Brain microvascular endothelial cell (primary cell): Measurements from ENCODE around the gene UGP2.

Experiments used
- DNase-seq: peaks from one replicate; pipeline ENCODE4 v3.0.0-alpha.2; 2020
- H3K27ac ChIP-seq: fragments of 250-450 bp; sonication (Bioruptor Pico); 2 replicates; pipeline ENCODE4 v1.5.1; 2020; ENCODE audit warnings: mild to moderate bottlenecking, moderate library complexity
- H3K27me3 ChIP-seq: fragments of 250-450 bp; sonication (Bioruptor Pico); replicated peaks from 2 replicates; pipeline ENCODE4 v1.5.1; 2020; ENCODE audit warnings: mild to moderate bottlenecking
- H3K36me3 ChIP-seq: fragments of 250-450 bp; sonication (Bioruptor Pico); replicated peaks from 2 replicates; pipeline ENCODE4 v1.5.1; 2020; ENCODE audit warnings: mild to moderate bottlenecking
- H3K4me3 ChIP-seq: 2 replicates; pipeline ENCODE4 v1.5.1; 2011; ENCODE audit warnings: low read depth, mild to moderate bottlenecking, control low read depth, low read length, moderate library complexity
- in situ Hi-C: cut with HindIII; loops from 2 replicates; pipeline ENCODE4 v1.10.0; 2017; ENCODE audit warnings: low sequenced_read_pairs, low pct_ligation_motif_present
- TF ChIP-seq, protein P1 (sequence below): IDR thresholded peaks from 2 replicates; pipeline ENCODE4 v1.5.1; 2011; ENCODE audit warnings: low read depth, mild to moderate bottlenecking, moderate library complexity, low read length, control low read depth, inconsistent platforms; ENCODE audit errors: missing control alignments

The UGP2 gene

DNA sequence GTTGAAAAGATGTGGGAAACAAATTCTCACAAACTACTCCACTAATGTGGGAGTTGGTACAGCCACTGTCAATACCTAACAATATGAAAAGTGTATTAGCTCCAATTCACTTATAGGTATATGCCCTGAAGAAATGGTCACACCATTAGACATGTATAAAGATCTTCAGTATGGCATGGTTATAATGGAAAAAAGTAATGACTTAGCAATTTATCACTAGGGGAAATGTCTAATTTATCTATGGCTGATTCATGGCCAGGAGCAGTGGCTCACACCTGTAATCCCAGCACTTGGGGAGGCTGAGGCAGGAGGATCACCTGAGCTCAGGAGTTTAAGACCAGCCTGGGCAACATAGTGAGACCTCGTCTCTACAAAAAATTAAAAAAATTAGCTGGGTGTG lies 52.5 kb downstream of the UGP2 start:
- Histone ChIP-seq H3K36me3 (peaks cover 24% of the 10 kb centered on the region), H3K27ac (no peak overlapping the region), H3K27me3 (no peaks in the 10 kb centered on the region), H3K4me3 (no peak overlapping the region)
- DNase-seq = no peak
- TF ChIP-seq, protein P1, sequence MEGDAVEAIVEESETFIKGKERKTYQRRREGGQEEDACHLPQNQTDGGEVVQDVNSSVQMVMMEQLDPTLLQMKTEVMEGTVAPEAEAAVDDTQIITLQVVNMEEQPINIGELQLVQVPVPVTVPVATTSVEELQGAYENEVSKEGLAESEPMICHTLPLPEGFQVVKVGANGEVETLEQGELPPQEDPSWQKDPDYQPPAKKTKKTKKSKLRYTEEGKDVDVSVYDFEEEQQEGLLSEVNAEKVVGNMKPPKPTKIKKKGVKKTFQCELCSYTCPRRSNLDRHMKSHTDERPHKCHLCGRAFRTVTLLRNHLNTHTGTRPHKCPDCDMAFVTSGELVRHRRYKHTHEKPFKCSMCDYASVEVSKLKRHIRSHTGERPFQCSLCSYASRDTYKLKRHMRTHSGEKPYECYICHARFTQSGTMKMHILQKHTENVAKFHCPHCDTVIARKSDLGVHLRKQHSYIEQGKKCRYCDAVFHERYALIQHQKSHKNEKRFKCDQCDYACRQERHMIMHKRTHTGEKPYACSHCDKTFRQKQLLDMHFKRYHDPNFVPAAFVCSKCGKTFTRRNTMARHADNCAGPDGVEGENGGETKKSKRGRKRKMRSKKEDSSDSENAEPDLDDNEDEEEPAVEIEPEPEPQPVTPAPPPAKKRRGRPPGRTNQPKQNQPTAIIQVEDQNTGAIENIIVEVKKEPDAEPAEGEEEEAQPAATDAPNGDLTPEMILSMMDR = no peak
- in situ Hi-C loops = no loop called here

GRCh38 chr2:63898839-63899238 lies 57.1 kb downstream of the UGP2 start:
- no peak for DNase-seq
- no peak overlapping the region for H3K27ac ChIP-seq
- TF ChIP-seq, protein P1 = no peak
- in situ Hi-C loops = no loop called here
- H3K36me3 ChIP-seq = peaks cover 11% of the 10 kb centered on the region
- H3K4me3 ChIP-seq = no peak overlapping the region
- no peaks in the 10 kb centered on the region for H3K27me3 ChIP-seq

DNA sequence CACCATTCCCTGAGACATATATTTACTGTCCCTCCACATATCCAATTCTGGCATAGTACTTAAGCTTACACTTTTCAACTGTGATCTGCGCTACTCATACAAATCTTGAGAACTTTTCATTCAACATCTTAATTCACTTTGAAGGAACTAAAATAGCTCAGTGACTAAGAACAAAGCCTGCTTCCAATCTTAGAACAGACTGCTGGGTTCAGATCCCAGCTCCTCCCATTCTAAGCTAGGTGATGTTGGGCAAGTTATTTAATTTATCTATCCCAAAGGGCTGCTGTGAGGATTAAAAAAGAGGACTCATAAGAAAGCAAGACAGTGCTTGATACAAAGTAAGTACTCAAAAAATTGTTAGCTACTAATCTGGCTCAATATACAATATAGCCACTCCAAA lies 57.9 kb downstream of the UGP2 start:
- Histone ChIP-seq H3K27me3 (no peaks in the 10 kb centered on the region), H3K27ac (no peak overlapping the region), H3K36me3 (peaks cover 6% of the 10 kb centered on the region), H3K4me3 (no peak overlapping the region)
- no peak for DNase-seq
- in situ Hi-C loops = no loop called here
- TF ChIP-seq, protein P1 = no peak

DNA sequence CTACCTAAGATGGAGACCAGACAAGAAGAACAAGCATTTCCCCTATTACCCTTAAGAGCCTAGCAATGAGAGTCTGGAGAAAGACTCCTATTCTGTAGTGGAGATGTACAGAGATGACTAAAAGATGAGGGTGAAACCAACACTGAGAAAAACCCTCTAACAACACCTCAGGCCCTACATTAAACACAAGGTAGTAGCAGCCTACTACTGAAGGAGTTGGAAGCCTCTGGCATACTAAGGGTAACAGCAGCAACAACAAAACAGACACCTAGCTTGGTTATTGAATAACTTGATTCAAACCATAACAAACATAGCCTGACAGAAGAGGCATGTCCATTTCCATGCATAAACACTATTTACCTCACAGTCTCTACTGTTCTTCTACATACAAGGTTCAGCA lies 60.5 kb downstream of the UGP2 start:
- no peak overlapping the region for H3K27ac ChIP-seq
- H3K27me3 ChIP-seq = no peaks in the 10 kb centered on the region
- no peak overlapping the region for H3K4me3 ChIP-seq
- H3K36me3 ChIP-seq = peaks cover 4% of the 10 kb centered on the region
- in situ Hi-C loops = no loop called here
- TF ChIP-seq, protein P1 = no peak
- DNase-seq = no peak

DNA sequence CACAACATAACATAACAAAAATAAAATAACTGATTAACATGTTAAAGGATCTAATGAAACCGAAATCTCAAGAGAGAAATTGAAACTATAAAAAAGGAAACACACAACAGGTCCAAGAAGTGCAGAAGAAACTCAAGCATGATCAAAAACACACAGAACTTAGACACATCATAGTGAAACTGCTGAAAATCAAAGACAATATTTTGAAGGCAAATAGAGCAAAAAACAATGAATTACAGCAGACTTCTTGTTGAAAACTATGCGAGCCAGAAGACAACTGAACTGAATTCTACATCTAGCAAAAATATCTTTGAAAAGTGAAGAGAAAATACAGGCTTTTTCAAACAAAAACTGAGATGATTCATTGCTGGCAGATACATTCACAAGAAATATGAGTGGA lies 61.3 kb downstream of the UGP2 start:
- H3K4me3 ChIP-seq = no peak overlapping the region
- in situ Hi-C loops = no loop called here
- H3K36me3 ChIP-seq = peaks cover 4% of the 10 kb centered on the region
- peak; percentile 4 for DNase-seq
- no peak overlapping the region for H3K27ac ChIP-seq
- H3K27me3 ChIP-seq = no peaks in the 10 kb centered on the region
- TF ChIP-seq, protein P1 = no peak

DNA sequence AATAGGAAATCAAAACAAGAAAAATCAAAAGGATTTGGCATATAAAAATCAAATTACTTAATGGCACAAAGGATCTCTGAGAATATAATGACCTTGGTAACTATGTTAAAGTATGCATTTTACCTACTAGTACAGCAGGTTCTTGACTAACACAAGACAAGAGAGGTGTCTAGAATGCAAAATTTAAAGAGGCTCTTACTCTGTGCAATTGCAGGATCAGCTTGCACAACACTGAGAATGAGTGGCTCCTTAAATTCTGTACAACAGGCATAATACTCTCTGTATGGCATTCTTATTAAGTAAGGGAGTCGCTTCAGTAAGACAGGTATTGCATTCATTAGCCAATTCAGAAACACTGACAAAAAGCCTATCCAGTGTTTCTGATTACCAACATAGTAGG lies 72.6 kb downstream of the UGP2 start:
- Histone ChIP-seq H3K36me3 (peaks cover 20% of the 10 kb centered on the region), H3K4me3 (no peak overlapping the region), H3K27me3 (no peaks in the 10 kb centered on the region), H3K27ac (no peak overlapping the region)
- DNase-seq = no peak
- in situ Hi-C loops = no loop called here
- TF ChIP-seq, protein P1 = no peak
